Activated CD8-positive, alpha-beta memory T cell treated with anti-CD3 and anti-CD28 coated beads, Interleukin-2, amount 50 U/mL, for 48 hours (primary cell): ENCODE results near the gene METTL2A.
"Not testable (repeated sequence)": the region's sequence is repeated elsewhere in the genome, so short reads cannot be mapped to it uniquely, and the experiment has no call there.

ENCODE experiments used
- DNase-seq: peaks from one replicate; pipeline ENCODE4 v3.0.0-alpha.2; 2020

METTL2A gene

GRCh38 chr17:62473030-62473982 is 49.6 kb downstream of the METTL2A start:
- DNase-seq: not testable (repeated sequence)

DNA sequence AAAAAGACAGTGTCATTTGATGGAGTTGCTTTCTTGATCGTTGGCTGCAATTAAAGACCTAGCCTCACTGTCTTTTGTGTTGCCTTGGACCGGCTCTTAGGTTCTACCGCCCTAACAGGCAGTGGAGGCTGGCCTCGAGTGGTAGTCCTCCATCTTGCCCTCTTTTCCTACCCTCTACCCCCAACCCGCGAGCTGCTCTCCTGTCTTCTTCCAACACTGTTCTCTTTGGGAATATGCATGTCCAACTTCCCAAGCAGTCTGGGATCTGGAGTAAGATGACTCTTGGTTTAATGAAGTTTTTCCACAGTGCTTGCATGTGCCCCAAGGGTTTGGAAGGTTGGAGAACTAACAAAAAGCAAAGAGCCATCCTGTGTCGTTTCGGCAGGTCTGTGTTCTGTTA is 53.4 kb downstream of the METTL2A start:
- not testable (repeated sequence) for DNase-seq

GRCh38 chr17:62477718-62478408 is 54.2 kb downstream of the METTL2A start:
- DNase-seq: peak; percentile 72

DNA sequence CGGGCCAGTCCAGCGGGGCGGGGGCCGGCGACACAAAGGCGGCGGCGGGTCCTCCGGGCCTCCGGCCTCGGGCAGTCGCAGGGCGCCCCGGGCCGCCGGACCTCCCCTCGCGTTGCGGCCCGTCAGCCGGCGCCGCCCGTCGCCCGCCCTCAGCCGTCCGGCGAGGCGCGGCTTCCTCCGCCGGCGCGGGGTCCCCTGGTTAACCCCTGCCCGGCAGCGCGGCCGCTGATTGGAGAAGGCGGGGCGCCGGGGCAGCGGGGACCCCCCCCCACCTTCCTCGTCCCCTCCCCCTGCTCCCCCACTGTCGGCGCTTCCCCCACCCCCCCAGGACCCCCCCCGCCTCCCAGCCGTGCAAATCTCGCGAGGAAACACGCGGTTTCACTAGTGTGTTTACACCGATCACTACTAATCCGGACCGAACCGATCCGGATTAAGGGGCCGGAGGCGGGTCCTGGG is 54.8 kb downstream of the METTL2A start, which contains the start of gene TLK2:
TLK2 (plus strand) TSS at position 402 of the 456 bp plus-strand sequence. CDS start 2,301 bp downstream, outside the sequence.
- peak; percentile 86 for DNase-seq

DNA sequence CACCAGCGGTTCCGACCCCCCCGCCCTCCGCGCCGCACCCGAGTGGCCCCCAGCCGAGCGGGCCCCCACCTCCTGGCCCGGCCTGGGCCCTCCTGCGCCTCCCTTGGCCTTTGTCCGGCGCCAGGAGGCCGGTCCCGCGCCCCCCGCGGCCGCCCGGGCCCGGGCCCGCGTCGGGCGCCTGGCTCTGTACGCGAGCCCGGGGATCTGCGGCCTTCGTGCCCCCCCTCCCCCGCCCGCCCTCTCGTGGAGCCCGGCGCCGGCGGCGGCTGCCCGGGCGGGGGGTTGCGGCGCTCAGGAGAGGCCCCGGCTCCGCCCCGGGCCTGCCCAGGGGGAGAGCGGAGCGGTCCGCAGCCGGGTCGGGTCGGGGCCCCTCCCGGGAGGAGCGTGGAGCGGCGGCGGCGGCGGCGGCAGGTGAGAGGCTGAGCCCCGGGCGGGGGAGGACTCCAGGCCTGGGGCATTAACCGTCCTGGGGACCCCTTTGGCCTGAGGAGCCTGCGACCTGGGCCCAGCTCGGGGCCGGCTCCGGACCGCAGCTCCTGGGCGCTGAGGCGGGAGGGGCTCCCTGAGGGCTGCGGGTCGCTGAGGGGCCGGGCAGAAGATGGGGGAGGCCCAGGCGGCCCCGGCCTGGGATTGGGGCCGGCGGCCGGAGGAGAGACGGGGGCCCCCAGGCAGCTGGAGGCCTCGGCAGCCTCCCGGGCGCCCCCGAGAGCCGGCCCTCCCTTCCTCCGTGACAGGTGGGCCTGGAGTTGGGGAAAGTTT is 55.4 kb downstream of the METTL2A start:
- peak; percentile 77 for DNase-seq

- DNase-seq: peak; percentile 70
Observed at GRCh38 chr17:62479639-62480258, 56.1 kb downstream of the METTL2A start.

- peak; percentile 25 for DNase-seq
Observed at GRCh38 chr17:62482553-62482952, 58.9 kb downstream of the METTL2A start.

- DNase-seq: not testable (repeated sequence)
Observed at GRCh38 chr17:62490990-62491389, 67.3 kb downstream of the METTL2A start.

GRCh38 chr17:62493049-62493655 is 69.5 kb downstream of the METTL2A start:
- not testable (repeated sequence) for DNase-seq

GRCh38 chr17:62494073-62494472 is 70.4 kb downstream of the METTL2A start:
- DNase-seq: not testable (repeated sequence)

- not testable (repeated sequence) for DNase-seq
Observed at GRCh38 chr17:62496344-62496743, 72.6 kb downstream of the METTL2A start.

DNA sequence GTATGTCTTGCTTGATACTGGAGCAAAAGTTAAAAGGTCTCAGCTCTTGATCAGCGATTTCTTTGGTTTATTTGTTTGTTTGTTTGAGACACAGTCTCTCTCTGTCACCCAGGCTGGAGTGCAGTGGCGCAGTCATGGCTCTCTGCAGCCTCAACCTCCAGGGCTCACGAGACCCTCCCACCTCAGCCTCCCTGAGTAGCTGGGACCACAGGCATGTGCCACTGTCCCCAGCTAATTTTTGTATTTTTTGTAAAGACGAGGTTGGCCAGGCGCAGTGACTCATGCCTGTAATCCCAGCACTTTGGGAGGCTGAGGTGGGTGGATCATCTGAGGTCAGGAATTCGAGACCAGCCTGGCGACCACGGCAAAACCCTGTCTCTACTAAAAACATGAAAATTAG is 75.1 kb downstream of the METTL2A start:
- not testable (repeated sequence) for DNase-seq
